ENCODE results near the gene C16orf86. TPM values are rescaled to one million over a fixed set of nuclear protein-coding genes. Genes with fewer than 3 reads are reported as not detected.

The C16orf86 gene
- total RNA-seq, 1 donor from 2014 or later = 0.79 TPM

DNA sequence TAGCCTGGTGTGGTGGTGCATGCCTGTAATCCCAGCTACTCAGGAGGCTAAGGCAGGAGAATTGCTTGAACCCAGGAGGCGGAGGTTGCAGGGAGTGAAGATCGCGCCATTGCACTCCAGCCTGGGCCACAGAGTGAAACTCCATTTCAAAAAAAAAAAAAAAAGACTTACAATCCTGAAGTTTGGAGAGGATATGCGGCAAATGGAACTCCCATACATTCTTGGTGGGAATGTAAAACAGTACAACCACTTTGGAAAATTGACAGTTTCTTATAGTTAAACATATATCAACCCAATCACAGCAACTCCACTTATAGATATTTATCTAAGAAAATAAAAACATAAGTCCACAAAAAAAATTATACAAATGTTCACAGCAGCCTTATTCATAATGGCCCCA is 40.6 kb downstream of the C16orf86 start:
- no peak overlapping the region for H3K4me3 ChIP-seq (ENCODE audit: low read depth, low read length)

DNA sequence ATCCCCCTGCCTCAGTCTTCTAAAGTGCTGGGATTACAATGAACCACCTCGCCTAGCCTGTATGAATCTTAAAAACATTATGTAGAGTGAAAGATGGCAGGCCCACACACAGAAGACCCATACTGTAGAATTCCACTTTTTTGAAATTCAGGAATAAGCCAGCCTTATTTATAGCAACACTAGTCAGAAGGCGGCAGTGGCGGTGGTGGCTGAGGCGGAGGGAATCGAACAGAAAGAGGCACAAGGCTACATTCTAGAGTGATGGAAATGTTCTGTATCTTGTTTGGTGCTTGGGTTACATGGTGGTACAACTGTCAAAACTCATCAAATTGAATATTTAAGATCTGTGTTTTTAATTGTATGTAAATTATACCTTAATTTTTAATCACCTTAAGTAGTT is 41.2 kb downstream of the C16orf86 start:
- TF ChIP-seq, protein P1, sequence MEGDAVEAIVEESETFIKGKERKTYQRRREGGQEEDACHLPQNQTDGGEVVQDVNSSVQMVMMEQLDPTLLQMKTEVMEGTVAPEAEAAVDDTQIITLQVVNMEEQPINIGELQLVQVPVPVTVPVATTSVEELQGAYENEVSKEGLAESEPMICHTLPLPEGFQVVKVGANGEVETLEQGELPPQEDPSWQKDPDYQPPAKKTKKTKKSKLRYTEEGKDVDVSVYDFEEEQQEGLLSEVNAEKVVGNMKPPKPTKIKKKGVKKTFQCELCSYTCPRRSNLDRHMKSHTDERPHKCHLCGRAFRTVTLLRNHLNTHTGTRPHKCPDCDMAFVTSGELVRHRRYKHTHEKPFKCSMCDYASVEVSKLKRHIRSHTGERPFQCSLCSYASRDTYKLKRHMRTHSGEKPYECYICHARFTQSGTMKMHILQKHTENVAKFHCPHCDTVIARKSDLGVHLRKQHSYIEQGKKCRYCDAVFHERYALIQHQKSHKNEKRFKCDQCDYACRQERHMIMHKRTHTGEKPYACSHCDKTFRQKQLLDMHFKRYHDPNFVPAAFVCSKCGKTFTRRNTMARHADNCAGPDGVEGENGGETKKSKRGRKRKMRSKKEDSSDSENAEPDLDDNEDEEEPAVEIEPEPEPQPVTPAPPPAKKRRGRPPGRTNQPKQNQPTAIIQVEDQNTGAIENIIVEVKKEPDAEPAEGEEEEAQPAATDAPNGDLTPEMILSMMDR (IDR thresholded peaks at IDR 0.05; ENCODE audit: insufficient read depth, low read length, severe bottlenecking) = no peak
- no peak for DNase-seq (ENCODE audit: low read depth)
- Histone ChIP-seq H3K4me3 (ENCODE audit: low read depth, low read length) (no peak overlapping the region), H3K27me3 (ENCODE audit: control insufficient read depth, insufficient read depth, low read length) (no peaks in the 10 kb centered on the region), H3K36me3 (ENCODE audit: control insufficient read depth, insufficient read depth, low read length) (no peaks in the 10 kb centered on the region)
- no peak for FAIRE-seq

More for the DNA sequence above, 40.6 kb downstream of the C16orf86 start:
- FAIRE-seq (no peak), DNase-seq (ENCODE audit: low read depth) (no peak)
- TF ChIP-seq, protein P1 (IDR thresholded peaks at IDR 0.05; ENCODE audit: insufficient read depth, low read length, severe bottlenecking) = no peak
- H3K27me3 ChIP-seq (ENCODE audit: control insufficient read depth, insufficient read depth, low read length) = no peaks in the 10 kb centered on the region
- no peaks in the 10 kb centered on the region for H3K36me3 ChIP-seq (ENCODE audit: control insufficient read depth, insufficient read depth, low read length)

DNA sequence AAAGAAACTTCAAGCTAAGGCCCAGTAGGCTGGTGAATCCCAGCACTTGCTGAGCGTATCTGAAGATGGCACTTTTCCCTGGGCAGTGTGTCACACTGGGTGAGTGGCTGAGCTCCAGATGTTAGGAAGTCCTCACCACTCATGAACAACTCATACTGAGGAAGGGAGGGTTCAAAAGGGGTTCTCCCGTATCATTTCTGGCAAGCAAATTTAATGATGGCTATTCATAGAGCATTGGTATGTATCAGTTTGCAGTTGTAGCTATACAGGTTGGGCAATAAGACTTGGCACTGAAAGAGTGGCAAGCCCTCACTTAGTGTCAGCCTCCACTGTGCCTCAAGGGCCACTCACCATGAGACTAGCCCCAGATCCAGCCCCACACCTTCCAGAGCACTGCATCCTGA is 41.8 kb downstream of the C16orf86 start:
- Histone ChIP-seq H3K36me3 (ENCODE audit: control insufficient read depth, insufficient read depth, low read length) (no peaks in the 10 kb centered on the region), H3K27me3 (ENCODE audit: control insufficient read depth, insufficient read depth, low read length) (no peaks in the 10 kb centered on the region), H3K4me3 (ENCODE audit: low read depth, low read length) (no peak overlapping the region)
- peak; percentile 36 for DNase-seq (ENCODE audit: low read depth)
- TF ChIP-seq, protein P1 (IDR thresholded peaks at IDR 0.05; ENCODE audit: insufficient read depth, low read length, severe bottlenecking) = no peak
- no peak for FAIRE-seq

DNA sequence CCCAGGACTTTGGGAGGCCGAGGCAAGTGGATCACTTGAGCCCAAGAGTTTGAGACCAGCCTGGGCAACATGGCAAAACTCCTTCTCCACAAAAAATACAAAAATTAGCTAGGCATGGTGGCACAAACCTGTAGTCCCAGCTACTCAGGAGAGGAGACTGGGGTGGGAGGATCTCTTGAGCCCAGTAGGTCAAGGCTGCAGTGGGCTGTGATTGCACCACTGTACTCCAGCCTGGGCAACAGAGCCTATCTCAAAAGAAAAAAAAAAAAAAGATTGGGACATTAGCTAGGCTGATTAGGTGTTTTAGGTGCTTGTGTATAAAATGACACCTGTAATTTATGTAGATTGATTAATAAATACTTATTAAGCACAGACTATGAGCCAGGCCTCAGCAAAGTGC is 42.4 kb downstream of the C16orf86 start:
- TF ChIP-seq, protein P1 (IDR thresholded peaks at IDR 0.05; ENCODE audit: insufficient read depth, low read length, severe bottlenecking) = no peak
- DNase-seq (ENCODE audit: low read depth) (no peak), FAIRE-seq (no peak)
- H3K4me3 ChIP-seq (ENCODE audit: low read depth, low read length) = no peak overlapping the region
- H3K36me3 ChIP-seq (ENCODE audit: control insufficient read depth, insufficient read depth, low read length) = no peaks in the 10 kb centered on the region
- H3K27me3 ChIP-seq (ENCODE audit: control insufficient read depth, insufficient read depth, low read length) = no peaks in the 10 kb centered on the region

DNA sequence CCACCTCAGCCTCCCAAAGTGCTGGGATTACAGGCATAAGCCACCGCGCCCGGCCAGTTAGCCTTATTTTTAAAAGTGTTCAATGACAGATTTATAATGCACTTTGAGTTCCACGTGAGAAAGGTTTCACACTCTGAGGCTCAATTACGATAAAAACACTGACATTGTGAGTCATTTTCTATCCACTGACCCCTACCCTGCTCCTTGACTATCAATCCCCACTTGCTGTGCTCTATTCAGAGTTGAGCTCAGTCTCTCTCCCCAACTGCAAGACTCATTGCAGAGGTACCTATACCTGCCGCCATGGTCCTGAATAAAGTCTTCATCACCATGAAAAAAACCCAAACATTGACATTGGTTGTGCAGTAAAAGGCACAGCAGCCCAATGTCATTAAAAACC is 44.0 kb downstream of the C16orf86 start:
- DNase-seq (ENCODE audit: low read depth) (no peak), FAIRE-seq (no peak)
- no peaks in the 10 kb centered on the region for H3K36me3 ChIP-seq (ENCODE audit: control insufficient read depth, insufficient read depth, low read length)
- TF ChIP-seq, protein P1 (IDR thresholded peaks at IDR 0.05; ENCODE audit: insufficient read depth, low read length, severe bottlenecking) = no peak
- no peak overlapping the region for H3K4me3 ChIP-seq (ENCODE audit: low read depth, low read length)
- H3K27me3 ChIP-seq (ENCODE audit: control insufficient read depth, insufficient read depth, low read length) = no peaks in the 10 kb centered on the region

DNA sequence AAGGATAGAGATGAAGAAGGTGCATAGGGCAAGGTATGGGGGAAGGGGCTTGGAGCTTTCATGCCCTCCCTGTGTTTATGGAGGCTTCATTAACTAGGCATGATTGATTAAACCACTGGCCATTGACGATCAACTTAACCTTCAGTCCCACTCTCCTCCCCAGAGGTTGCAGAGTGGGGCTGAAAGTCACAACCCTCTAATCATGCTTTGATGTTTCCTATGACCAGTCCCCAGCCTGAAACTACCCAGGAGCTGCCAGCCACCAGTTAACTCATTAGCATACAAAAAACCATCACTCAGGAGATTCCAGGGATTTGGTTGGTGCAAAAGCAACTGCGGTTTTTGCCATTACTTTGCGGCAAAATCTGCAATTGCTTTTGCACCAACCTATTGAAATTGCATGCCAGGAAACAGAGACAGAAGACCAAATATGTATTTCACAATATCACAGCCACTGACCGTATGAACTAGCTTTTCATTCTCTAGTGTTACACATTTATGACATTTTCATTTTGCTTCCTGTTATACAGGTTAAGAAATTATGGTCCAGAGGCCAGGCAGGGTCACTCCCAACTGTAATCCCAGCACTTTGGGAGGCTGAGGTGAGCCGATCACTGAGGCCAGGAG is 47.1 kb downstream of the C16orf86 start:
- TF ChIP-seq, protein P1 (IDR thresholded peaks at IDR 0.05; ENCODE audit: insufficient read depth, low read length, severe bottlenecking) = no peak
- DNase-seq (ENCODE audit: low read depth) = no peak
- FAIRE-seq = no peak
- no peaks in the 10 kb centered on the region for H3K36me3 ChIP-seq (ENCODE audit: control insufficient read depth, insufficient read depth, low read length)
- no peak overlapping the region for H3K4me3 ChIP-seq (ENCODE audit: low read depth, low read length)
- no peaks in the 10 kb centered on the region for H3K27me3 ChIP-seq (ENCODE audit: control insufficient read depth, insufficient read depth, low read length)

Data from bronchial epithelial cell (primary cell).